K562 (cell line): ENCODE measurements around the gene HDAC10. TPM values are rescaled to one million over a fixed set of nuclear protein-coding genes. Genes with fewer than 3 reads are reported as not detected.
A peak's percentile ranks its signal among the peaks of the same experiment; 100 is the strongest.

Experiments
- ATAC-seq: fragments of 200-7000 bp; cut with Tn5 transposase; 3 replicates; pipeline ENCODE4 v1.9.1; 2020; ENCODE audit warnings: moderate library complexity
- BruUV-seq: library from RNA; stranded (reverse); fragments of 400-500 nt; replicated peaks from 2 replicates; lab custom pipeline; 2021; lab: Mats Ljungman, UMichigan
- CTCF ChIA-PET: fragments of 300-600 bp; formaldehyde crosslinking; extraction: SDS; loops from one replicate; lab custom pipeline; 2021; ENCODE audit warnings: low intra/inter-chr PET ratio; lab: Yijun Ruan, JAX
- POLR2A ChIA-PET: fragments of 300-600, 350-650 bp; sonication (Branson Sonifier 250); formaldehyde crosslinking; extraction: SDS; loops from one replicate; lab custom pipeline; 2021; ENCODE audit warnings: antibody characterized with exemption, inconsistent platforms; lab: Yijun Ruan, JAX
- DNase-seq, 4 experiments: peaks; one replicate each; pipeline versions ENCODE4 v3.0.0 to v3.0.0-alpha.2; 2011 to 2018; ENCODE audit warnings: low spot score in 3 of 4, mixed read lengths in 3 of 4; ENCODE audit errors: extremely low read depth in 1 of 4
- FAIRE-seq: peaks from 2 replicates; lab custom pipeline; 2011; peaks lifted over from hg19 to GRCh38; lab: Jason Lieb, UNC
- H2AFZ ChIP-seq: 2 replicates; pipeline ENCODE4 v1.6.0; 2011; ENCODE audit warnings: low read depth, low read length, control low read depth, inconsistent platforms
- H3K27ac ChIP-seq: fragments of 200-600 bp; 3 replicates; pipeline ENCODE4 v1.8.0; 2011; ENCODE audit warnings: low read depth, mild to moderate bottlenecking, control low read depth, inconsistent platforms, low read length, moderate library complexity, mixed read lengths; ENCODE audit errors: extremely low read depth
- H3K27me3 ChIP-seq, 2 experiments: fragments of 300-600 bp in 1 of 2; 2 replicates in 1 of 2; 3 replicates in 1 of 2; pipeline versions ENCODE4 v1.6.0 to v1.8.0; 2011; ENCODE audit warnings: inconsistent platforms in 2 of 2, low read length in 2 of 2, mild to moderate bottlenecking in 1 of 2, mixed read lengths in 1 of 2, moderate library complexity in 1 of 2; ENCODE audit not compliant: control insufficient read depth in 2 of 2, insufficient read depth in 2 of 2
- H3K36me3 ChIP-seq: fragments of 300-600 bp; 3 replicates; pipeline ENCODE4 v1.8.0; 2011; ENCODE audit warnings: mild to moderate bottlenecking, low read length, inconsistent platforms; ENCODE audit not compliant: control insufficient read depth, insufficient read depth
- H3K4me1 ChIP-seq, 2 experiments: fragments of 200-600 bp in 1 of 2; replicated peaks in 1 of 2; 2 replicates in 1 of 2; 3 replicates in 1 of 2; pipeline versions ENCODE4 v1.5.1 to v1.8.0; 2011; ENCODE audit warnings: inconsistent platforms in 2 of 2, low read length in 2 of 2, mild to moderate bottlenecking in 1 of 2, mixed read lengths in 1 of 2, moderate library complexity in 1 of 2; ENCODE audit not compliant: control insufficient read depth in 2 of 2, insufficient read depth in 2 of 2
- H3K4me2 ChIP-seq: 2 replicates; pipeline ENCODE4 v1.6.1; 2011; ENCODE audit warnings: low read length, control low read depth, inconsistent platforms, mixed read lengths; ENCODE audit not compliant: insufficient read depth
- H3K4me3 ChIP-seq: fragments of 200-600 bp; sonication (generic), shearing (Covaris generic); 2 replicates; pipeline ENCODE4 v1.5.1; 2016; ENCODE audit warnings: control low read depth, inconsistent platforms
- H3K79me2 ChIP-seq: fragments of 200-600 bp; 3 replicates; pipeline ENCODE4 v1.8.0; 2011; ENCODE audit warnings: low read length, inconsistent platforms; ENCODE audit not compliant: control insufficient read depth, insufficient read depth
- H3K9ac ChIP-seq, 2 experiments: 2 replicates each; pipeline versions ENCODE4 v1.6.0 to v1.6.1; 2011; ENCODE audit warnings: low read depth in 2 of 2, low read length in 2 of 2, control low read depth in 1 of 2, inconsistent platforms in 1 of 2, mild to moderate bottlenecking in 1 of 2, mixed read lengths in 1 of 2; ENCODE audit not compliant: insufficient read depth in 1 of 2
- H3K9me1 ChIP-seq: one replicate; pipeline ENCODE4 v1.6.0; 2011; ENCODE audit warnings: inconsistent platforms, mild to moderate bottlenecking, low read length, moderate library complexity; ENCODE audit not compliant: control insufficient read depth, insufficient read depth
- H3K9me3 ChIP-seq: replicated peaks from 2 replicates; pipeline ENCODE4 v1.5.1; 2011; ENCODE audit warnings: low read depth, low read length, inconsistent platforms; ENCODE audit not compliant: control insufficient read depth, insufficient read depth
- H4K20me1 ChIP-seq: replicated peaks from 2 replicates; pipeline ENCODE4 v1.6.1; 2011; ENCODE audit warnings: low read length, inconsistent platforms, mixed read lengths; ENCODE audit not compliant: control insufficient read depth, insufficient read depth
- WGBS: fragments of 100-300 bp; shearing (Covaris generic); methylation state at CpG from one replicate; pipeline ENCODE4 v1.1.6; 2016; ENCODE audit warnings: low coverage, mixed read lengths; ENCODE audit not compliant: insufficient coverage; ENCODE audit errors: missing lambda C conversion rate; 5-methylcytosine and 5-hydroxymethylcytosine counted together
- in situ Hi-C: fragments of 300-500 bp; cut with MboI; formaldehyde crosslinking; loops from 4 replicates; pipeline ENCODE4 v1.15.0; 2018; ENCODE audit warnings: inconsistent platforms, mixed read lengths
- intact Hi-C: fragments of 100-400 bp; cut with micrococcal nuclease; formaldehyde crosslinking; loops from 2 replicates; pipeline ENCODE4 v1.14.2; 2022
- polyA plus RNA-seq, 8 experiments: library from polyadenylated mRNA; depleted of rRNA in 4 of 8; stranded (reverse) in 5 of 8; unstranded in 3 of 8; fragments of >200 nt; fragmentation: Nextera tagmentation in 2 of 8; fragmentation: Illumina TruSeq in 1 of 8; extraction: Ambion mirVana in 2 of 8; extraction: Trizol in 1 of 8; gene quantifications; 2 replicates each; pipeline versions ENCODE4 v1.2.1 to v1.2.3, GENCODE V29; 2011 to 2014; ENCODE audit warnings: inconsistent platforms in 1 of 8, missing spikeins in 1 of 8
- total RNA-seq, 7 experiments: library from RNA; depleted of rRNA in 6 of 7; stranded (reverse); fragments of >200 nt in 6 of 7; fragmentation: Illumina TruSeq in 2 of 7; extraction: Trizol in 2 of 7; gene quantifications; 2 replicates each; pipeline versions ENCODE4 v1.2.1 to v1.2.3, GENCODE V29; 2011 to 2021; ENCODE audit warnings: low replicate concordance in 1 of 7
- TF ChIP-seq, protein P1 (sequence below), 3 experiments: IDR thresholded peaks in 2 of 3; conservative IDR thresholded peaks in 1 of 3; 2 replicates each; pipeline ENCODE4 v1.5.1; 2011 to 2012; ENCODE audit warnings: low read length in 3 of 3, mild to moderate bottlenecking in 3 of 3, control low read depth in 2 of 3, improper control_type of control experiment in 1 of 3, inconsistent platforms in 1 of 3, low read depth in 1 of 3, mixed read lengths in 1 of 3, moderate library complexity in 1 of 3; ENCODE audit not compliant: insufficient read depth in 2 of 3
- TF ChIP-seq, protein P2 (sequence below): fragments of 200-800 bp; sonication (Bioruptor generic); IDR thresholded peaks from 2 replicates; pipeline ENCODE4 v1.6.1; 2017; ENCODE audit warnings: missing genetic modification characterization, missing compliant biosample characterization

HDAC10 gene
- total and polyA plus RNA-seq, 9 of the 15 experiments (the other 6 are each of a cell fraction or from before 2014, with no cell fraction given): 0.10 to 44.2 (median 6.5) TPM

DNA sequence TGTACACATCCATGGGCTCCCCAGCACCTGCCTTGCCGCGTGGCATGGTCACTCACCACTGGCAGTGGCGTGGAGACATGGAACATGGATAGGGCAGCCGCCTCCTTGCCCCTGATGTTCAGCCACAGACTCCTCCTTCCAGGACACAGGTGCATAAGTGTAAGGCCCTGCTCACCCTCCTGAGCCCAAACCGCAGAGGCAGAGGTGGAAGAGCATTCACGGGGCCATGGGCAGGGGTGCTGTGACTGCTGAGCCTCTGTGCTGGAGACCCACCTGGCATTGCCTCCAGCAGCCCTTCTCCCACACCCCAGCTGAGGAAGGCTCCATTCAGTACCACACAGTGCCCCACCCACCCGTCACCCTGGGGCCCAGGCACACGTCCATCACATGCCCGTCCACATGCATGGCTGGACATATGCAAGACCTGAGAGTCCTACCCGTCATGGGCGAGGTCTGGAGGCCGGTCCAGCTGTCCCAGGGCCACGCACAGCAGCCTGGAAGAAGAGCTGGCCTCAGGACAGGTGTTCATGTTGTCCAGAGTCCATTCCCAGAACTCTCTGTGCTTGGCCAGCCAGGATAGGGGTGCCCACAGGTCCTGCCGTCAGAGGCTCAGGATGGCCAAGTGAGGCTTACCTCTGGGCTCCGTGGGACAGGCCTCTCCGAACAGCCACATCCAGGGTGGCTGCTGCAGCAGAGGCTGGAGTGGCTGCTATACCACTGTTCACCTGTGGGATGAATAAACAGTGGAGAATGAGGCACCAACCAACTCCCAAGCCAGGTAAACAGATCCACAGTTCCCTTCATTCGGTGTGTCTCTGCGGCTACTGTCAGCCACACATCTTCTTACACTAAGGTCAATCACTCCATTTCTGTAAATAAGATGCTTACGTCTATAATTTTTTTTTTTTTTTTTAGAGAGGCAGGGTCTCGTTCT is 4.6 kb downstream of the HDAC10 start:
- DNase-seq (no peak), ATAC-seq (no peak)
- Histone ChIP-seq H3K27me3 (no peaks in the 10 kb centered on the region), H3K27ac (no peak overlapping the region), H4K20me1 (peaks cover 11% of the 10 kb centered on the region), H3K4me3 (no peak overlapping the region; the same call in 1 of the 2 replicates), H3K9ac (peak overlapping the region in 1 of 2 experiments; percentile 93; a peak in 2 of 4 replicates), H3K4me1 (peaks cover 9 to 68% of the 10 kb centered on the region in 2 experiments), H3K9me1 (no peaks in the 10 kb centered on the region), H3K79me2 (peaks cover 62% of the 10 kb centered on the region)
- CTCF ChIA-PET: no interaction called here
- POLR2A ChIA-PET: no interaction called here
- WGBS: 91% methylated on average over 14 of the region's 20 CpGs
- in situ Hi-C loops: no loop called here
- TF ChIP-seq, protein P1, sequence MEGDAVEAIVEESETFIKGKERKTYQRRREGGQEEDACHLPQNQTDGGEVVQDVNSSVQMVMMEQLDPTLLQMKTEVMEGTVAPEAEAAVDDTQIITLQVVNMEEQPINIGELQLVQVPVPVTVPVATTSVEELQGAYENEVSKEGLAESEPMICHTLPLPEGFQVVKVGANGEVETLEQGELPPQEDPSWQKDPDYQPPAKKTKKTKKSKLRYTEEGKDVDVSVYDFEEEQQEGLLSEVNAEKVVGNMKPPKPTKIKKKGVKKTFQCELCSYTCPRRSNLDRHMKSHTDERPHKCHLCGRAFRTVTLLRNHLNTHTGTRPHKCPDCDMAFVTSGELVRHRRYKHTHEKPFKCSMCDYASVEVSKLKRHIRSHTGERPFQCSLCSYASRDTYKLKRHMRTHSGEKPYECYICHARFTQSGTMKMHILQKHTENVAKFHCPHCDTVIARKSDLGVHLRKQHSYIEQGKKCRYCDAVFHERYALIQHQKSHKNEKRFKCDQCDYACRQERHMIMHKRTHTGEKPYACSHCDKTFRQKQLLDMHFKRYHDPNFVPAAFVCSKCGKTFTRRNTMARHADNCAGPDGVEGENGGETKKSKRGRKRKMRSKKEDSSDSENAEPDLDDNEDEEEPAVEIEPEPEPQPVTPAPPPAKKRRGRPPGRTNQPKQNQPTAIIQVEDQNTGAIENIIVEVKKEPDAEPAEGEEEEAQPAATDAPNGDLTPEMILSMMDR (IDR thresholded peaks at IDR 0.05 in 2 of 3, conservative IDR thresholded peaks at IDR 0.05 in 1 of 3; ENCODE audit: insufficient read depth in 2 of 3, low read depth in 1 of 3, low read length in 3 of 3): 0 out of 6 replicates have a peak, but pooled peaks of 1 of the 3 experiments have one; percentile 20
- TF ChIP-seq, protein P2, sequence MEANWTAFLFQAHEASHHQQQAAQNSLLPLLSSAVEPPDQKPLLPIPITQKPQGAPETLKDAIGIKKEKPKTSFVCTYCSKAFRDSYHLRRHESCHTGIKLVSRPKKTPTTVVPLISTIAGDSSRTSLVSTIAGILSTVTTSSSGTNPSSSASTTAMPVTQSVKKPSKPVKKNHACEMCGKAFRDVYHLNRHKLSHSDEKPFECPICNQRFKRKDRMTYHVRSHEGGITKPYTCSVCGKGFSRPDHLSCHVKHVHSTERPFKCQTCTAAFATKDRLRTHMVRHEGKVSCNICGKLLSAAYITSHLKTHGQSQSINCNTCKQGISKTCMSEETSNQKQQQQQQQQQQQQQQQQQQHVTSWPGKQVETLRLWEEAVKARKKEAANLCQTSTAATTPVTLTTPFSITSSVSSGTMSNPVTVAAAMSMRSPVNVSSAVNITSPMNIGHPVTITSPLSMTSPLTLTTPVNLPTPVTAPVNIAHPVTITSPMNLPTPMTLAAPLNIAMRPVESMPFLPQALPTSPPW: no peak
- TF ChIP-seq, all 486 proteins: peak for 1
- H3K36me3 ChIP-seq: peaks cover 36% of the 10 kb centered on the region; the same call in 2 of the 3 replicates
- H3K4me2 ChIP-seq: no peak overlapping the region
- H3K9me3 ChIP-seq: no peaks in the 10 kb centered on the region
- FAIRE-seq: no peak
- intact Hi-C loops: no loop called here
- no peak overlapping the region for H2AFZ ChIP-seq
- no TSS peak for BruUV-seq
